ENCODE results near the gene PCNP.

GRCh38 chr3:101638261-101638745 lies 64.3 kb downstream of the PCNP start:
- TF ChIP-seq CTCF (IDR thresholded peaks at IDR 0.05) (no peak), POLR2A (IDR thresholded peaks at IDR 0.05) (no peak)

Data from tibial nerve (tissue), 3 donors.